H1 (cell line): ENCODE results near the gene HOXB8. TPM values are rescaled to one million over a fixed set of nuclear protein-coding genes. Genes with fewer than 3 reads are reported as not detected.
A peak's percentile ranks its signal among the peaks of the same experiment; 100 is the strongest.

Experiments used
- CTCF ChIA-PET: fragments of 300-600 bp; sonication (Branson Sonifier 250); formaldehyde crosslinking; loops from one replicate; lab custom pipeline; 2021; ENCODE audit not compliant: partially characterized antibody; lab: Charles Lee
- POLR2A ChIA-PET: fragments of 300-600 bp; sonication (Branson Sonifier 250); formaldehyde crosslinking; loops from one replicate; lab custom pipeline; 2021; ENCODE audit warnings: inconsistent platforms; ENCODE audit not compliant: partially characterized antibody; lab: Charles Lee
- DNase-seq, 2 experiments: peaks; one replicate each; pipeline versions ENCODE4 v3.0.0 to v3.0.0-alpha.2; 2010 to 2022; ENCODE audit warnings: low spot score in 2 of 2, low read depth in 1 of 2, mixed read lengths in 1 of 2
- FAIRE-seq: peaks from 2 replicates; lab custom pipeline; 2011; peaks lifted over from hg19 to GRCh38; lab: Jason Lieb, UNC
- H2AFZ ChIP-seq: 2 replicates; pipeline ENCODE4 v1.8.1; 2012; ENCODE audit warnings: low read length, inconsistent platforms
- H2AK5ac ChIP-seq: 2 replicates; pipeline ENCODE4 v1.6.1; 2013; ENCODE audit warnings: low read depth, low read length
- H2BK120ac ChIP-seq: replicated peaks from 2 replicates; pipeline ENCODE3; 2013; ENCODE audit warnings: low read depth, low read length, inconsistent platforms
- H2BK12ac ChIP-seq: 2 replicates; pipeline ENCODE4 v1.6.1; 2013; ENCODE audit warnings: low read depth, low read length
- H2BK15ac ChIP-seq: 2 replicates; pipeline ENCODE4 v1.6.1; 2013; ENCODE audit warnings: low read length
- H2BK20ac ChIP-seq: 2 replicates; pipeline ENCODE4 v1.6.1; 2013; ENCODE audit warnings: low read length
- H2BK5ac ChIP-seq: 2 replicates; pipeline ENCODE4 v1.6.1; 2013; ENCODE audit warnings: low read depth, low read length
- H3K14ac ChIP-seq: 2 replicates; pipeline ENCODE4 v1.6.1; 2013; ENCODE audit warnings: inconsistent platforms; ENCODE audit not compliant: insufficient read length
- H3K18ac ChIP-seq: 2 replicates; pipeline ENCODE4 v1.6.1; 2013; ENCODE audit warnings: low read length; ENCODE audit errors: extremely low read depth
- H3K23ac ChIP-seq: 2 replicates; pipeline ENCODE4 v1.6.1; 2013; ENCODE audit warnings: inconsistent platforms; ENCODE audit not compliant: insufficient read length
- H3K23me2 ChIP-seq: 2 replicates; pipeline ENCODE4 v1.6.1; 2013; ENCODE audit warnings: low read depth, low read length
- H3K27ac ChIP-seq: 2 replicates; pipeline ENCODE4 v1.6.1; 2011; ENCODE audit warnings: low read depth, low read length, inconsistent platforms
- H3K27me3 ChIP-seq, 4 experiments: replicated peaks in 1 of 4; 1 replicate in 1 of 4; 2 replicates in 3 of 4; pipeline versions ENCODE4 v1.6.1 to v1.8.1; 2011 to 2013; ENCODE audit warnings: low read length in 3 of 4, mild to moderate bottlenecking in 3 of 4, inconsistent platforms in 2 of 4, mixed read lengths in 2 of 4, moderate library complexity in 1 of 4; ENCODE audit not compliant: control insufficient read depth in 3 of 4, insufficient read depth in 3 of 4; ENCODE audit errors: extremely low read depth in 1 of 4
- H3K36me3 ChIP-seq, 4 experiments: 2 replicates each; pipeline versions ENCODE4 v1.6.1 to v1.8.1; 2011 to 2013; ENCODE audit warnings: mild to moderate bottlenecking in 4 of 4, low read length in 3 of 4, moderate library complexity in 2 of 4, control low read depth in 1 of 4, inconsistent platforms in 1 of 4; ENCODE audit not compliant: insufficient read depth in 4 of 4, control insufficient read depth in 2 of 4
- H3K4ac ChIP-seq: replicated peaks from 2 replicates; pipeline ENCODE3; 2013; ENCODE audit warnings: low read length, low read depth, mixed read lengths, inconsistent platforms; ENCODE audit not compliant: insufficient read length
- H3K4me1 ChIP-seq, 4 experiments: replicated peaks in 1 of 4; 1 replicate in 1 of 4; 2 replicates in 3 of 4; pipeline versions ENCODE4 v1.6.1 to v1.8.1; 2011 to 2013; ENCODE audit warnings: low read length in 3 of 4, inconsistent platforms in 2 of 4, mixed read lengths in 1 of 4; ENCODE audit not compliant: insufficient read depth in 4 of 4, control insufficient read depth in 3 of 4
- H3K4me2 ChIP-seq, 2 experiments: 2 replicates each; pipeline versions ENCODE4 v1.6.1 to v1.8.1; 2011 to 2013; ENCODE audit warnings: low read depth in 2 of 2, low read length in 2 of 2, control low read depth in 1 of 2, inconsistent platforms in 1 of 2, mild to moderate bottlenecking in 1 of 2; ENCODE audit not compliant: insufficient read depth in 1 of 2
- H3K4me3 ChIP-seq, 4 experiments: fragments of 200-600, 300-600 bp in 1 of 4; sonication (generic), shearing (Covaris generic), sonication (Bioruptor Twin) in 1 of 4; 2 replicates each; pipeline versions ENCODE4 v1.5.1 to v1.8.1; 2011 to 2016; ENCODE audit warnings: low read length in 4 of 4, low read depth in 3 of 4, control low read depth in 2 of 4, inconsistent platforms in 2 of 4, mild to moderate bottlenecking in 2 of 4, mixed read lengths in 1 of 4, moderate library complexity in 1 of 4; ENCODE audit not compliant: insufficient read depth in 2 of 4; ENCODE audit errors: extremely low read depth in 1 of 4
- H3K56ac ChIP-seq: replicated peaks from 2 replicates; pipeline ENCODE3; 2013; ENCODE audit warnings: low read depth, mild to moderate bottlenecking, mixed read lengths, low read length, inconsistent platforms; ENCODE audit not compliant: insufficient read length
- H3K79me1 ChIP-seq: 2 replicates; pipeline ENCODE4 v1.6.1; 2013; ENCODE audit warnings: low read depth, low read length, control low read depth
- H3K79me2 ChIP-seq, 2 experiments: 2 replicates each; pipeline versions ENCODE4 v1.6.1 to v1.8.1; 2012 to 2013; ENCODE audit warnings: low read length in 2 of 2, mild to moderate bottlenecking in 2 of 2, inconsistent platforms in 1 of 2; ENCODE audit not compliant: insufficient read depth in 2 of 2, control insufficient read depth in 1 of 2
- H3K9ac ChIP-seq, 4 experiments: replicated peaks in 1 of 4; 1 replicate in 1 of 4; 2 replicates in 3 of 4; pipeline versions ENCODE4 v1.6.1 to v1.8.1; 2011 to 2013; ENCODE audit warnings: low read depth in 3 of 4, low read length in 3 of 4, control low read depth in 2 of 4, mild to moderate bottlenecking in 2 of 4, moderate library complexity in 2 of 4, inconsistent platforms in 1 of 4; ENCODE audit errors: extremely low read depth in 1 of 4
- H3K9me3 ChIP-seq, 2 experiments: 2 replicates each; pipeline versions ENCODE4 v1.6.1 to v1.8.1; 2012 to 2013; ENCODE audit warnings: mild to moderate bottlenecking in 2 of 2, moderate library complexity in 2 of 2, control low read depth in 1 of 2, inconsistent platforms in 1 of 2, low read depth in 1 of 2, low read length in 1 of 2, mixed read lengths in 1 of 2; ENCODE audit not compliant: insufficient read depth in 2 of 2
- H4K20me1 ChIP-seq, 2 experiments: replicated peaks in 1 of 2; 2 replicates each; pipeline versions ENCODE3 to v1.8.1; 2011 to 2013; ENCODE audit warnings: inconsistent platforms in 2 of 2, low read length in 2 of 2, mild to moderate bottlenecking in 1 of 2; ENCODE audit not compliant: insufficient read depth in 2 of 2, control insufficient read depth in 1 of 2
- H4K5ac ChIP-seq: 2 replicates; pipeline ENCODE4 v1.6.1; 2013; ENCODE audit warnings: low read length, low read depth, mixed read lengths, inconsistent platforms; ENCODE audit not compliant: insufficient read length
- H4K8ac ChIP-seq: 2 replicates; pipeline ENCODE4 v1.8.0; 2013; ENCODE audit warnings: mild to moderate bottlenecking, moderate library complexity, low read length, inconsistent platforms; ENCODE audit not compliant: insufficient read depth; ENCODE audit errors: extremely low read depth
- H4K91ac ChIP-seq: replicated peaks from 2 replicates; pipeline ENCODE3; 2013; ENCODE audit warnings: low read length, mixed read lengths, inconsistent platforms; ENCODE audit not compliant: insufficient read length
- BCL11A ChIP-seq, 2 experiments: IDR thresholded peaks; one replicate each; pipeline ENCODE4 v1.6.1; 2011; ENCODE audit warnings: low read depth in 2 of 2, low read length in 2 of 2, mild to moderate bottlenecking in 2 of 2
- BRCA1 ChIP-seq: IDR thresholded peaks from 2 replicates; pipeline ENCODE4 v1.6.1; 2012; ENCODE audit warnings: low read depth, low read length, improper control_type of control experiment
- CHD2 ChIP-seq: IDR thresholded peaks from 2 replicates; pipeline ENCODE4 v1.6.1; 2012; ENCODE audit warnings: low read length, improper control_type of control experiment
- EZH2 ChIP-seq: fragments of 200-600 bp; sonication (generic); IDR thresholded peaks from 2 replicates; pipeline ENCODE4 v1.7.1; 2012; ENCODE audit warnings: low read depth, mild to moderate bottlenecking, moderate library complexity, low read length, inconsistent platforms; ENCODE audit not compliant: severe bottlenecking
- JUN ChIP-seq: IDR thresholded peaks from 2 replicates; pipeline ENCODE4 v1.6.1; 2011; ENCODE audit warnings: low read depth, mild to moderate bottlenecking, improper control_type of control experiment, low read length
- KDM1A ChIP-seq: fragments of 200-600, 300-600 bp; sonication (generic); IDR thresholded peaks from 2 replicates; pipeline ENCODE4 v1.7.1; 2016; ENCODE audit warnings: mild to moderate bottlenecking, low read length, borderline replicate concordance
- PHF8 ChIP-seq: fragments of 200-600 bp; sonication (generic); conservative IDR thresholded peaks from 2 replicates; pipeline ENCODE4 v1.7.1; 2012; ENCODE audit warnings: low read depth, mild to moderate bottlenecking, inconsistent platforms, low read length, moderate library complexity
- RNF2 ChIP-seq: fragments of 200-900, 300-1000 bp; sonication (generic); IDR thresholded peaks from 2 replicates; pipeline ENCODE4 v1.7.1; 2016; ENCODE audit warnings: borderline replicate concordance, low read depth, mild to moderate bottlenecking, antibody characterized with exemption, low read length; ENCODE audit not compliant: poor library complexity, severe bottlenecking; ENCODE audit errors: missing control alignments
- SUZ12 ChIP-seq: fragments of 200-600 bp; sonication (generic); IDR thresholded peaks from 2 replicates; pipeline ENCODE4 v1.6.1; 2012; ENCODE audit warnings: mild to moderate bottlenecking, inconsistent platforms, low read length, moderate library complexity, mixed read lengths
- TAF7 ChIP-seq: optimal IDR thresholded peaks from 2 replicates; pipeline ENCODE3; 2011; ENCODE audit warnings: low read depth, mild to moderate bottlenecking, inconsistent platforms, low read length, moderate library complexity, borderline replicate concordance
- TBP ChIP-seq: IDR thresholded peaks from 2 replicates; pipeline ENCODE4 v1.6.1; 2011; ENCODE audit warnings: low read depth, low read length, improper control_type of control experiment
- TEAD4 ChIP-seq: IDR thresholded peaks from 2 replicates; pipeline ENCODE4 v1.6.1; 2012; ENCODE audit warnings: low read depth, low read length, inconsistent platforms, mixed read lengths
- WGBS, 2 experiments: shearing (Covaris generic) in 1 of 2; methylation state at CpG; one replicate each; pipeline versions ENCODE4 v1.1.6 to v1.1.7; 2013 to 2015; ENCODE audit warnings: low lambda C conversion rate in 2 of 2, mixed read lengths in 2 of 2, inconsistent platforms in 1 of 2, low coverage in 1 of 2, missing lambda C conversion rate in 1 of 2; ENCODE audit not compliant: insufficient replicate concordance in 2 of 2, insufficient coverage in 1 of 2, insufficient read length in 1 of 2; ENCODE audit errors: extremely low coverage in 1 of 2, missing lambda C conversion rate in 1 of 2; 5-methylcytosine and 5-hydroxymethylcytosine counted together
- polyA plus RNA-seq, 7 experiments: library from polyadenylated mRNA; depleted of rRNA in 3 of 7; stranded (reverse) in 5 of 7; unstranded in 2 of 7; fragments of >200 nt in 5 of 7; fragments of 200-250 nt in 2 of 7; gene quantifications; 1 replicate in 5 of 7; 2 replicates in 1 of 7; 4 replicates in 1 of 7; pipeline versions ENCODE4 v1.2.1 to v1.2.3, GENCODE V29; 2011 to 2013; ENCODE audit warnings: missing spikeins in 2 of 7, mixed read lengths in 2 of 7
- total RNA-seq: library from RNA; stranded (reverse); fragmentation: NEBNext Ultra II Directional; extraction: Animal tissue kit (Norgen Biotek cat#: 25700); gene quantifications from 2 replicates; pipeline ENCODE4 v1.2.1, GENCODE V29; 2021

HOXB8 gene
- total and polyA plus RNA-seq, 2 of the 8 experiments (the other 6 are each of a cell fraction or from before 2014, with no cell fraction given): not detected

DNA sequence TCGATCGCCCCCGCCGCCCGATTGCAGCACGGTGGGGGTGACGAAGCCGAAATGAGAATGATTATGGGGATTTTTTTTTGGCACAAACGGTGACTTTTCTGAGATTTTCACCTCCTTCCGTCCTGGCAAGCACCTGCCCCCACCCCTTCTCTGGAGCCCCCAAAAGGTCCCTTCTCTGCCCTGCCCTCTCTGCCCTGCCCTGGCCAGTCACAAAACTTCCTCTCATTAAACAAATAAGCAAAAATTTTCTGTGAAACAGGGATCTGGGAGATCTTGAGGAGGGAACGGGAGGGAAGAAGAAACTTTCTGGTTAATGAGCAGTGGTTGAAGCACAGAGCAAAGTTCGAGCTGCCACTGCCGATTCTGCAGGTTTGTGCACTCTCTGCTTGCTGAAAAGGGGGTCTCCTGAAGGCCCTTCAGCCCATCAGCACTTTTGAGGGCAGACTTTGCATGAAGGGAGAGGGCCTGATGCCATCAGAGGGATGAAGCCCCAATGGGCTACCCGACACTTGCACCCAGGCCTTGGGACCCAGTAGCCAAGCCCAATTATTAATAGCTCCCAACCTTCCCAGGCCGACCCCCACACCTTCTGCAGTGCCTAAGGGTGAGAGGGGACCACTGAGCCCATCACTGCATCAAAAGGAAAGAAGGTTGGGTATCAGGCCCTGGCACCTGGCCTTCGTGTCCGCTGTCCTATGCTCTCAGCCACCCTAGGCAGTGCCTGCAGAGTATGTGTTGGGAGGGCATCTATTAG, 1.0 kb upstream of the HOXB8 start:
- H3K9me3 ChIP-seq: no peaks in the 10 kb centered on the region; a peak in 1 of 4 replicates
- H3K27me3 ChIP-seq: peaks cover 97 to 100% (median 99%) of the 10 kb centered on the region in 4 experiments
- H3K4me2 ChIP-seq: no peak overlapping the region
- H2AFZ ChIP-seq: no peak overlapping the region
- DNase-seq (no peak), FAIRE-seq (no peak)
- no peak overlapping the region for H3K27ac ChIP-seq
- H3K23me2 ChIP-seq: no peaks in the 10 kb centered on the region
- peaks cover 0 to 7% (median 5%) of the 10 kb centered on the region in 4 experiments; a peak in 5 of 7 replicates for H3K4me1 ChIP-seq
- H4K20me1 ChIP-seq: peaks cover 18 to 39% of the 10 kb centered on the region in 2 experiments
- H2BK15ac ChIP-seq: no peak overlapping the region
- H3K36me3 ChIP-seq: peaks cover 0 to 13% (median 0%) of the 10 kb centered on the region in 4 experiments; a peak in 1 of 8 replicates
- no peaks in the 10 kb centered on the region for H3K79me2 ChIP-seq
- H3K9ac ChIP-seq: no peak overlapping the region
- ChIA-PET CTCF (interaction anchor here (0.5 to 5.4 kb wide), 8 partner anchors 8 to 946 kb away, joined by 3 to 30 read pairs (median 6); partner anchors contain the start of gene HOXB9), POLR2A (interaction anchor here (1.2 kb wide), 1 partner anchor 19 kb away, joined by 3 read pairs; no protein-coding TSS in a partner anchor)
- H3K4me3 ChIP-seq: no peak overlapping the region
- H2BK12ac ChIP-seq: 0 out of 2 replicates have a peak overlapping the region, but pooled peaks have one; percentile 19
- H4K8ac ChIP-seq: no peak overlapping the region
- H4K91ac ChIP-seq: no peak overlapping the region
- H3K79me1 ChIP-seq: no peaks in the 10 kb centered on the region
- H2AK5ac ChIP-seq: no peak overlapping the region
- H2BK120ac ChIP-seq: no peak overlapping the region
- no peak overlapping the region for H4K5ac ChIP-seq
- H3K14ac ChIP-seq: no peak overlapping the region
- no peak overlapping the region for H3K4ac ChIP-seq
- 17% methylated on average over 16 of the region's 17 CpGs; no CpG with 5 or more reads in 1 of the 2 experiments for WGBS, 2 experiments
- no peak overlapping the region for H3K18ac ChIP-seq
- H2BK5ac ChIP-seq: no peak overlapping the region
- no peak overlapping the region for H3K23ac ChIP-seq
- H2BK20ac ChIP-seq: no peak overlapping the region
- H3K56ac ChIP-seq: no peak overlapping the region
- TF ChIP-seq RNF2 (peak; percentile 93), BCL11A (IDR thresholded peaks at IDR 0.05; ENCODE audit: low read depth in 2 of 2, low read length in 2 of 2) (no peak), PHF8 (no peak), CHD2 (no peak), TAF7 (no peak), JUN (no peak), EZH2 (peak; percentile 94), KDM1A (no peak), TBP (no peak), BRCA1 (no peak), SUZ12 (peak; percentile 93), TEAD4 (no peak)
